PC-3 (cell line): ENCODE measurements around the gene RNF141. TPM values are rescaled to one million over a fixed set of nuclear protein-coding genes. Genes with fewer than 3 reads are reported as not detected.

ENCODE experiments used
- ATAC-seq: fragments of 200-7000 bp; cut with Tn5 transposase; 2 replicates; pipeline ENCODE4 v1.9.1; 2020; ENCODE audit warnings: mild to moderate bottlenecking, moderate library complexity
- BruUV-seq: library from RNA; stranded (reverse); fragments of 400-500 nt; replicated peaks from 2 replicates; lab custom pipeline; 2021; lab: Mats Ljungman, UMichigan
- CTCF ChIA-PET: fragments of 300-600 bp; sonication (Branson Sonifier 250); formaldehyde crosslinking; loops from one replicate; lab custom pipeline; 2022; ENCODE audit warnings: antibody characterized with exemption; lab: Charles Lee
- POLR2A ChIA-PET: fragments of 300-600 bp; sonication (Branson Sonifier 250); formaldehyde crosslinking; loops from one replicate; lab custom pipeline; 2022; ENCODE audit warnings: antibody characterized with exemption; ENCODE audit not compliant: unreplicated experiment; lab: Charles Lee
- DNase-seq: peaks from one replicate; pipeline ENCODE4 v3.0.0-alpha.2; 2015
- H2AFZ ChIP-seq: fragments of 300-600 bp; sonication (generic); 2 replicates; pipeline ENCODE4 v1.6.0; 2016; ENCODE audit warnings: antibody characterized with exemption, low read length
- H3F3A ChIP-seq: fragments of 300-600 bp; sonication (generic); one replicate; pipeline ENCODE4 v1.6.0; 2017; ENCODE audit warnings: antibody characterized with exemption, low read length, control low read depth, mild to moderate bottlenecking; ENCODE audit not compliant: unreplicated experiment
- H3K27ac ChIP-seq: fragments of 300-600 bp; sonication (generic); 2 replicates; pipeline ENCODE4 v1.5.1; 2016; ENCODE audit warnings: mild to moderate bottlenecking, low read length
- H3K27me3 ChIP-seq: fragments of 300-600 bp; sonication (generic); 2 replicates; pipeline ENCODE4 v1.6.1; 2016; ENCODE audit warnings: low read length, mixed read lengths
- H3K36me3 ChIP-seq: fragments of 300-600 bp; sonication (generic); 2 replicates; pipeline ENCODE4 v1.6.1; 2016; ENCODE audit warnings: low read depth, mixed run types, low read length, mixed read lengths
- H3K4me1 ChIP-seq: fragments of 300-600 bp; sonication (generic); 2 replicates; pipeline ENCODE4 v1.5.1; 2016; ENCODE audit warnings: low read length; ENCODE audit not compliant: insufficient read depth
- H3K4me2 ChIP-seq: fragments of 300-600 bp; sonication (generic); 2 replicates; pipeline ENCODE4 v1.6.0; 2016; ENCODE audit warnings: low read length
- H3K4me3 ChIP-seq: fragments of 300-600 bp; sonication (generic); 2 replicates; pipeline ENCODE4 v1.5.1; 2016; ENCODE audit warnings: mild to moderate bottlenecking, low read length, mixed read lengths
- H3K79me2 ChIP-seq: fragments of 300-600 bp; sonication (generic); 2 replicates; pipeline ENCODE4 v1.6.1; 2017; ENCODE audit warnings: low read length, mixed read lengths
- H3K9ac ChIP-seq: fragments of 300-600 bp; sonication (generic); 2 replicates; pipeline ENCODE4 v1.6.0; 2016; ENCODE audit warnings: mild to moderate bottlenecking, low read length
- H3K9me2 ChIP-seq: fragments of 300-600 bp; sonication (generic); replicated peaks from 2 replicates; pipeline ENCODE4 v1.6.1; 2016; ENCODE audit warnings: mixed run types, low read length, mixed read lengths
- H3K9me3 ChIP-seq: fragments of 300-600 bp; sonication (generic); 2 replicates; pipeline ENCODE4 v1.6.1; 2016; ENCODE audit warnings: low read length, mixed read lengths
- H4K20me1 ChIP-seq: fragments of 300-600 bp; sonication (generic); 2 replicates; pipeline ENCODE4 v1.6.1; 2016; ENCODE audit warnings: low read length, mixed read lengths
- CTCF ChIP-seq: fragments of 300-600 bp; sonication (generic); conservative IDR thresholded peaks from 2 replicates; pipeline ENCODE4 v1.5.1; 2017; ENCODE audit warnings: antibody characterized with exemption, low read depth, mild to moderate bottlenecking, low read length
- EZH2 ChIP-seq: fragments of 300-600 bp; sonication (generic); IDR thresholded peaks from one replicate; pipeline ENCODE4 v1.6.1; 2017; ENCODE audit warnings: antibody characterized with exemption, mild to moderate bottlenecking, low read length; ENCODE audit not compliant: unreplicated experiment
- EZH2phosphoT487 ChIP-seq: fragments of 300-600 bp; sonication (generic); IDR thresholded peaks from 2 replicates; pipeline ENCODE4 v1.6.1; 2018; ENCODE audit warnings: mild to moderate bottlenecking, antibody characterized with exemption, low read length, borderline replicate concordance
- intact Hi-C: fragments of 100-400 bp; cut with micrococcal nuclease; formaldehyde crosslinking; loops from 2 replicates; pipeline ENCODE4 v1.9.0; 2023
- total RNA-seq: library from RNA; depleted of rRNA; stranded (reverse); fragments of >200 nt; gene quantifications from 2 replicates; pipeline ENCODE4 v1.2.3, GENCODE V29; 2014

RNF141 gene
- total RNA-seq, 1 experiment from 2014 or later, result 13.8 TPM

- Histone ChIP-seq H3K4me3 (no peak overlapping the region), H3K9me2 (no peaks in the 10 kb centered on the region), H3K9me3 (no peaks in the 10 kb centered on the region), H4K20me1 (no peaks in the 10 kb centered on the region), H3K4me1 (peaks cover 40% of the 10 kb centered on the region), H3K36me3 (peaks cover 4% of the 10 kb centered on the region; the same call in 1 of the 2 replicates), H3K27me3 (no peaks in the 10 kb centered on the region), H2AFZ (no peak overlapping the region), H3K27ac (no peak overlapping the region), H3K9ac (no peak overlapping the region), H3K4me2 (no peak overlapping the region), H3F3A (no peaks in the 10 kb centered on the region), H3K79me2 (0 out of 2 replicates have a peak, but pooled peaks cover 9% of the 10 kb centered on the region)
- no TSS peak for BruUV-seq
- no peak for TF ChIP-seq CTCF
- no peak for TF ChIP-seq EZH2
- TF ChIP-seq EZH2phosphoT487, result no peak
- DNase-seq, result no peak
- ATAC-seq, result no peak
- POLR2A ChIA-PET, result no interaction called here
- intact Hi-C loops, result no loop called here
- CTCF ChIA-PET, result no interaction called here
Measured at GRCh38 chr11:10486161-10486840, 54.7 kb downstream of the RNF141 start.

GRCh38 chr11:10485646-10486045, 55.3 kb downstream of the RNF141 start:
- Histone ChIP-seq H3K4me1 (peaks cover 34% of the 10 kb centered on the region), H3K27me3 (no peaks in the 10 kb centered on the region), H3K9ac (no peak overlapping the region), H3K4me2 (no peak overlapping the region), H3K27ac (no peak overlapping the region), H3K9me2 (no peaks in the 10 kb centered on the region), H3K79me2 (0 out of 2 replicates have a peak, but pooled peaks cover 9% of the 10 kb centered on the region), H3K36me3 (peaks cover 4% of the 10 kb centered on the region; the same call in 1 of the 2 replicates), H2AFZ (no peak overlapping the region), H4K20me1 (no peaks in the 10 kb centered on the region), H3F3A (no peaks in the 10 kb centered on the region), H3K9me3 (no peaks in the 10 kb centered on the region), H3K4me3 (no peak overlapping the region)
- ATAC-seq, result no peak
- CTCF ChIA-PET, result no interaction called here
- POLR2A ChIA-PET, result no interaction called here
- intact Hi-C loops, result no loop called here
- DNase-seq, result no peak
- no TSS peak for BruUV-seq
- TF ChIP-seq CTCF (no peak), EZH2phosphoT487 (no peak), EZH2 (no peak)
